H1 (cell line): ENCODE results near the gene TRIM67. TPM values are rescaled to one million over a fixed set of nuclear protein-coding genes. Genes with fewer than 3 reads are reported as not detected.

Experiments
- HDAC6 ChIP-seq: IDR thresholded peaks from one replicate; pipeline ENCODE4 v1.7.1; 2012; ENCODE audit warnings: low read depth, mild to moderate bottlenecking, inconsistent platforms, low read length, moderate library complexity
- KDM5A ChIP-seq: fragments of 200-600 bp; IDR thresholded peaks from 2 replicates; pipeline ENCODE4 v1.7.1; 2012; ENCODE audit warnings: mild to moderate bottlenecking, low read length, inconsistent platforms, mixed read lengths
- RBBP5 ChIP-seq: IDR thresholded peaks from 2 replicates; pipeline ENCODE4 v1.7.1; 2012; ENCODE audit warnings: low read depth, mild to moderate bottlenecking, inconsistent platforms, low read length, moderate library complexity, borderline replicate concordance
- SRF ChIP-seq: IDR thresholded peaks from 2 replicates; pipeline ENCODE4 v1.6.1; 2011; ENCODE audit warnings: mild to moderate bottlenecking, low read depth, low read length, moderate library complexity
- polyA plus RNA-seq, 7 experiments: library from polyadenylated mRNA; depleted of rRNA in 3 of 7; stranded (reverse) in 5 of 7; unstranded in 2 of 7; fragments of >200 nt in 5 of 7; fragments of 200-250 nt in 2 of 7; gene quantifications; 1 replicate in 5 of 7; 2 replicates in 1 of 7; 4 replicates in 1 of 7; pipeline versions ENCODE4 v1.2.1 to v1.2.3, GENCODE V29; 2011 to 2013; ENCODE audit warnings: missing spikeins in 2 of 7, mixed read lengths in 2 of 7
- total RNA-seq: library from RNA; stranded (reverse); fragmentation: NEBNext Ultra II Directional; extraction: Animal tissue kit (Norgen Biotek cat#: 25700); gene quantifications from 2 replicates; pipeline ENCODE4 v1.2.1, GENCODE V29; 2021

Gene TRIM67
- total and polyA plus RNA-seq, 2 of the 8 experiments (the other 6 are each of a cell fraction or from before 2014, with no cell fraction given): under 0.01 TPM; not detected in 1

- TF ChIP-seq HDAC6 (no peak), SRF (no peak), RBBP5 (no peak), KDM5A (no peak)
- TF ChIP-seq, all 59 proteins: peak for 5
Observed at GRCh38 chr1:231162970-231163829, 1.3 kb downstream of the TRIM67 start (continued).
